IPS-NIHi7 (cell line): ENCODE measurements around the gene SIGLEC7.

ENCODE experiments used
- DNase-seq: peaks from one replicate; pipeline ENCODE4 v3.0.0; 2012; ENCODE audit warnings: mixed read lengths; ENCODE audit errors: extremely low spot score

SIGLEC7 gene

GRCh38 chr19:51142119-51142518 lies at the start of gene SIGLEC7:
Gene SIGLEC7, plus strand, starts transcription at chr19:51142301. Its CDS starts 69 bp downstream, at chr19:51142370.
- no peak for DNase-seq

GRCh38 chr19:51093101-51093500 lies 49.0 kb upstream of the SIGLEC7 start:
- DNase-seq, result no peak

- no peak for DNase-seq
Observed at GRCh38 chr19:51093510-51094345, 48.4 kb upstream of the SIGLEC7 start.

GRCh38 chr19:51094696-51095279 lies 47.3 kb upstream of the SIGLEC7 start:
- DNase-seq, result peak; percentile 90

GRCh38 chr19:51096473-51097165 lies 45.5 kb upstream of the SIGLEC7 start:
- DNase-seq, result no peak

GRCh38 chr19:51097166-51097738 lies 44.8 kb upstream of the SIGLEC7 start:
- DNase-seq, result peak; percentile 73

GRCh38 chr19:51097796-51098195 lies 44.3 kb upstream of the SIGLEC7 start:
- DNase-seq, result no peak

GRCh38 chr19:51098365-51099046 lies 43.6 kb upstream of the SIGLEC7 start:
- DNase-seq, result peak; percentile 63

- no peak for DNase-seq
Observed at GRCh38 chr19:51099047-51099382, 43.1 kb upstream of the SIGLEC7 start.

- no peak for DNase-seq
Observed at GRCh38 chr19:51100601-51101000, 41.5 kb upstream of the SIGLEC7 start.

GRCh38 chr19:51101171-51101865 lies 40.8 kb upstream of the SIGLEC7 start:
- no peak for DNase-seq

GRCh38 chr19:51102991-51103390 lies 39.1 kb upstream of the SIGLEC7 start:
- DNase-seq, result no peak

- no peak for DNase-seq
Observed at GRCh38 chr19:51103926-51104341, 38.2 kb upstream of the SIGLEC7 start.

GRCh38 chr19:51107406-51108065 lies 34.6 kb upstream of the SIGLEC7 start:
- DNase-seq, result no peak

- peak; percentile 97 for DNase-seq
Observed at GRCh38 chr19:51108066-51108804, 33.9 kb upstream of the SIGLEC7 start, which contains the start of gene CTU1. Gene CTU1, minus strand, starts transcription at chr19:51108409. Its CDS starts 3,840 bp downstream, at chr19:51104569.

GRCh38 chr19:51108805-51109146 lies 33.3 kb upstream of the SIGLEC7 start:
- no peak for DNase-seq

- DNase-seq, result no peak
Observed at GRCh38 chr19:51110666-51110971, 31.5 kb upstream of the SIGLEC7 start.

- DNase-seq, result peak; percentile 46
Observed at GRCh38 chr19:51111606-51112005, 30.5 kb upstream of the SIGLEC7 start.

- DNase-seq, result no peak
Observed at GRCh38 chr19:51114087-51114729, 27.9 kb upstream of the SIGLEC7 start.
